HCT116 (cell line): Measurements from ENCODE around the gene EXOC4. TPM values are rescaled to one million over a fixed set of nuclear protein-coding genes. Genes with fewer than 3 reads are reported as not detected.

Source experiments
- ATAC-seq: fragments of 200-7000 bp; cut with Tn5 transposase; 2 replicates; pipeline ENCODE4 v1.9.1; 2020; ENCODE audit warnings: mild to moderate bottlenecking, moderate library complexity
- BruUV-seq: library from RNA; stranded (reverse); fragments of 400-500 nt; replicated peaks from 2 replicates; lab custom pipeline; 2021; lab: Mats Ljungman, UMichigan
- CTCF ChIA-PET: fragments of 300-600 bp; sonication (Branson Sonifier 250); formaldehyde crosslinking; loops from one replicate; lab custom pipeline; 2021; ENCODE audit warnings: antibody characterized with exemption; lab: Charles Lee
- POLR2A ChIA-PET: fragments of 300-600, 350-600 bp; sonication (Branson Sonifier 250); formaldehyde crosslinking; loops from one replicate; lab custom pipeline; 2021; ENCODE audit warnings: antibody characterized with exemption; lab: Charles Lee
- RAD21 ChIA-PET, 2 experiments: fragments of 300-600 bp; sonication (Branson Sonifier 250); formaldehyde crosslinking; loops; one replicate each; lab custom pipeline; 2023; ENCODE audit warnings: low total read pairs in 2 of 2; ENCODE audit not compliant: uncharacterized antibody in 2 of 2, unreplicated experiment in 2 of 2, low non-redundant PET in 1 of 2; lab: Charles Lee
- DNase-seq: peaks from one replicate; pipeline ENCODE4 v3.0.0-alpha.2; 2010; ENCODE audit warnings: low read depth, low spot score
- H2AFZ ChIP-seq: fragments of 200-600 bp; shearing (Covaris generic), sonication (generic); 2 replicates; pipeline ENCODE4 v1.6.1; 2017; ENCODE audit warnings: low read depth, mixed run types, mixed read lengths, antibody characterized with exemption, low read length; ENCODE audit not compliant: poor library complexity, severe bottlenecking
- H3K27ac ChIP-seq: 2 replicates; pipeline ENCODE4 v1.5.1; 2012; ENCODE audit warnings: low read depth, low read length
- H3K27me3 ChIP-seq: fragments of 200-600 bp; sonication (generic); 2 replicates; pipeline ENCODE4 v1.6.1; 2016; ENCODE audit warnings: mixed run types, low read length, mixed read lengths; ENCODE audit not compliant: insufficient read depth
- H3K36me3 ChIP-seq, 2 experiments: fragments of 200-500 bp in 1 of 2; fragments of 200-600 bp in 1 of 2; sonication (Bioruptor generic) in 1 of 2; sonication (generic) in 1 of 2; 2 replicates each; pipeline versions ENCODE4 v1.5.1 to v1.6.1; 2014 to 2016; ENCODE audit warnings: low read length in 2 of 2, inconsistent platforms in 1 of 2, mixed read lengths in 1 of 2, mixed run types in 1 of 2; ENCODE audit not compliant: insufficient read depth in 2 of 2, control insufficient read depth in 1 of 2
- H3K4me1 ChIP-seq, 2 experiments: fragments of 200-600 bp in 1 of 2; sonication (generic) in 1 of 2; 2 replicates each; pipeline versions ENCODE4 v1.5.1 to v1.6.1; 2012 to 2017; ENCODE audit warnings: low read length in 2 of 2, inconsistent platforms in 1 of 2, mild to moderate bottlenecking in 1 of 2, mixed read lengths in 1 of 2, mixed run types in 1 of 2, moderate library complexity in 1 of 2; ENCODE audit not compliant: insufficient read depth in 2 of 2, control insufficient read depth in 1 of 2
- H3K4me2 ChIP-seq: fragments of 200-600 bp; sonication (generic); 2 replicates; pipeline ENCODE4 v1.6.1; 2017; ENCODE audit warnings: mixed run types, low read length, mixed read lengths
- H3K4me3 ChIP-seq, 2 experiments: fragments of 200-600 bp in 1 of 2; sonication (generic) in 1 of 2; replicated peaks in 1 of 2; 2 replicates each; pipeline ENCODE4 v1.5.1; 2011 to 2016; ENCODE audit warnings: low read length in 2 of 2, control low read depth in 1 of 2, low read depth in 1 of 2, mild to moderate bottlenecking in 1 of 2, mixed read lengths in 1 of 2, mixed run types in 1 of 2
- H3K79me2 ChIP-seq: fragments of 200-600 bp; sonication (generic); 2 replicates; pipeline ENCODE4 v1.6.1; 2017; ENCODE audit warnings: mild to moderate bottlenecking, mixed run types, low read length, moderate library complexity, mixed read lengths; ENCODE audit not compliant: insufficient read depth
- H3K9ac ChIP-seq: fragments of 200-600 bp; sonication (generic); 2 replicates; pipeline ENCODE4 v1.6.1; 2016; ENCODE audit warnings: low read length, mixed read lengths
- H3K9me2 ChIP-seq: fragments of 200-600 bp; sonication (generic), shearing (Covaris generic); 2 replicates; pipeline ENCODE4 v1.6.1; 2017; ENCODE audit warnings: mixed run types, mild to moderate bottlenecking, moderate library complexity; ENCODE audit not compliant: insufficient read depth
- H3K9me3 ChIP-seq, 2 experiments: fragments of 200-500 bp in 1 of 2; fragments of 200-600 bp in 1 of 2; sonication (Bioruptor generic) in 1 of 2; sonication (generic) in 1 of 2; 2 replicates each; pipeline ENCODE4 v1.6.1; 2014 to 2017; ENCODE audit warnings: low read length in 2 of 2, mixed read lengths in 2 of 2, inconsistent platforms in 1 of 2, low read depth in 1 of 2, mild to moderate bottlenecking in 1 of 2, mixed run types in 1 of 2, moderate library complexity in 1 of 2; ENCODE audit not compliant: control insufficient read depth in 1 of 2, insufficient read depth in 1 of 2
- H4K20me1 ChIP-seq: fragments of 200-600 bp; sonication (generic), shearing (Covaris generic); 2 replicates; pipeline ENCODE4 v1.6.1; 2017; ENCODE audit warnings: mixed run types, mild to moderate bottlenecking, moderate library complexity; ENCODE audit not compliant: insufficient read depth
- CBX3 ChIP-seq: IDR thresholded peaks from 2 replicates; pipeline ENCODE4 v1.6.1; 2012; ENCODE audit warnings: low read depth
- EZH2 ChIP-seq: fragments of 200-600 bp; sonication (generic); IDR thresholded peaks from 2 replicates; pipeline ENCODE4 v1.6.1; 2017; ENCODE audit warnings: antibody characterized with exemption, mixed run types
- EZH2phosphoT487 ChIP-seq: fragments of 200-600 bp; IDR thresholded peaks from 2 replicates; pipeline ENCODE4 v1.6.1; 2018; ENCODE audit warnings: antibody characterized with exemption, borderline replicate concordance
- RAD21 ChIP-seq: IDR thresholded peaks from 2 replicates; pipeline ENCODE4 v1.6.1; 2012; ENCODE audit warnings: low read depth, mild to moderate bottlenecking
- ZNF274 ChIP-seq: fragments of 200-500 bp; sonication (Bioruptor generic); IDR thresholded peaks from 2 replicates; pipeline ENCODE4 v1.6.1; 2014; ENCODE audit warnings: mild to moderate bottlenecking, low read depth, low read length, inconsistent platforms
- intact Hi-C: fragments of 100-400 bp; cut with micrococcal nuclease; formaldehyde crosslinking; loops from 2 replicates; pipeline ENCODE4 v1.10.0; 2022
- total RNA-seq: library from RNA; stranded (reverse); gene quantifications from one replicate; pipeline ENCODE4 v1.2.1, GENCODE V29; 2021; ENCODE audit not compliant: unreplicated experiment
- TF ChIP-seq, protein P1 (sequence below): IDR thresholded peaks from 2 replicates; pipeline ENCODE4 v1.6.1; 2012; ENCODE audit warnings: low read depth

The EXOC4 gene
- total RNA-seq, 1 experiment from 2014 or later = 40.3 TPM

DNA sequence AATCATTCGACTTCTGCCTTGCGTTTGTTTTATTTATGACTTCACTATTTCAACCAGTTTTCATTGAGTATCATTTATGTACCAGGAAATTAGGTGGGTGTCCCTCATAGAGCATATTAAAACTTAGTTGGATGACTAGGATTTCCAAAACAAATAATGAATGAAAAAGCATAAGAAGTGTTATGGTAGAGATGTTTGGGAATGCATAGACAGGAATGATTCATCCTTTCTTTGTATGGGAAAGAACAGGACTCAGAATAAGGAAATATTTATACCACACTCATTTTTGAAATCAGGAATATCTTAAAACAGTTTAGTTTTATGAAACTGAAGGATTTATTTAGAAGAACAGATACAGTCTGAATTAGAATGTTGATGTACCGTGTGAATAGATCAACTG, 315.7 kb downstream of the EXOC4 start (continued):
- TF ChIP-seq, protein P1, sequence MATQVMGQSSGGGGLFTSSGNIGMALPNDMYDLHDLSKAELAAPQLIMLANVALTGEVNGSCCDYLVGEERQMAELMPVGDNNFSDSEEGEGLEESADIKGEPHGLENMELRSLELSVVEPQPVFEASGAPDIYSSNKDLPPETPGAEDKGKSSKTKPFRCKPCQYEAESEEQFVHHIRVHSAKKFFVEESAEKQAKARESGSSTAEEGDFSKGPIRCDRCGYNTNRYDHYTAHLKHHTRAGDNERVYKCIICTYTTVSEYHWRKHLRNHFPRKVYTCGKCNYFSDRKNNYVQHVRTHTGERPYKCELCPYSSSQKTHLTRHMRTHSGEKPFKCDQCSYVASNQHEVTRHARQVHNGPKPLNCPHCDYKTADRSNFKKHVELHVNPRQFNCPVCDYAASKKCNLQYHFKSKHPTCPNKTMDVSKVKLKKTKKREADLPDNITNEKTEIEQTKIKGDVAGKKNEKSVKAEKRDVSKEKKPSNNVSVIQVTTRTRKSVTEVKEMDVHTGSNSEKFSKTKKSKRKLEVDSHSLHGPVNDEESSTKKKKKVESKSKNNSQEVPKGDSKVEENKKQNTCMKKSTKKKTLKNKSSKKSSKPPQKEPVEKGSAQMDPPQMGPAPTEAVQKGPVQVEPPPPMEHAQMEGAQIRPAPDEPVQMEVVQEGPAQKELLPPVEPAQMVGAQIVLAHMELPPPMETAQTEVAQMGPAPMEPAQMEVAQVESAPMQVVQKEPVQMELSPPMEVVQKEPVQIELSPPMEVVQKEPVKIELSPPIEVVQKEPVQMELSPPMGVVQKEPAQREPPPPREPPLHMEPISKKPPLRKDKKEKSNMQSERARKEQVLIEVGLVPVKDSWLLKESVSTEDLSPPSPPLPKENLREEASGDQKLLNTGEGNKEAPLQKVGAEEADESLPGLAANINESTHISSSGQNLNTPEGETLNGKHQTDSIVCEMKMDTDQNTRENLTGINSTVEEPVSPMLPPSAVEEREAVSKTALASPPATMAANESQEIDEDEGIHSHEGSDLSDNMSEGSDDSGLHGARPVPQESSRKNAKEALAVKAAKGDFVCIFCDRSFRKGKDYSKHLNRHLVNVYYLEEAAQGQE = no peak
- no peak for TF ChIP-seq ZNF274

DNA sequence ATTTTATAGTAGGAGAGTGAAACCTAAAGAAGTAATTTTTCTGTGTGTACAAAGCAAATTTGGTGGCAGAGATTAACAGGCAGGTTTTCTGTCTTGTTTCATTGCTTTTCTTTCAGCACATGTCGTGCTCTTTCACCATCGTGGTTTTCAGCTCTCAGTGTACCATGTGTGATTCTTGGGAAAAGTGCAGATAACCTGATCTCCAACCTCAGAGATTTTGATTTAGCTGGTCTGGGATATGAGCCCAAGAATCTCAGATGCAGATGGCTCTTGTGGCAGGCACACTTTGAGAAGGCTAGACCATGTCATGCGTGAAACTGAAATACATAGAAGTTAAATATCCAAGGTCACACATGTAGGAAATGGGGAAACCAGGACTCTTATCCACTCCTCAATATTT, 317.4 kb downstream of the EXOC4 start:
- Histone ChIP-seq H3K27ac (no peak overlapping the region), H3K9me3 (no peaks in the 10 kb centered on the region)
- TF ChIP-seq EZH2 (no peak), CBX3 (no peak), ZNF274 (no peak), RAD21 (no peak), EZH2phosphoT487 (no peak)
- TF ChIP-seq, all 23 proteins: peak for 0
- Histone ChIP-seq H3K4me2 (no peak overlapping the region), H3K9me2 (no peaks in the 10 kb centered on the region), H3K4me3 (no peak overlapping the region), H4K20me1 (no peaks in the 10 kb centered on the region), H3K27me3 (no peaks in the 10 kb centered on the region), H3K4me1 (no peaks in the 10 kb centered on the region), H2AFZ (no peak overlapping the region), H3K9ac (no peak overlapping the region), H3K36me3 (no peaks in the 10 kb centered on the region), H3K79me2 (no peaks in the 10 kb centered on the region)
- ATAC-seq = no peak
- no peak for DNase-seq
- intact Hi-C loops = no loop called here
- BruUV-seq = no TSS peak
- CTCF ChIA-PET = no interaction called here
- RAD21 ChIA-PET = no interaction called here
- POLR2A ChIA-PET = no interaction called here
